T1000 (cell line): ENCODE measurements around the gene CES1.
"Not testable (repeated sequence)": the region's sequence is repeated elsewhere in the genome, so short reads cannot be mapped to it uniquely, and the experiment has no call there.

Source experiments
- DNase-seq: peaks from one replicate; lab custom pipeline; 2025; ENCODE audit warnings: mixed read lengths; lab: John Stamatoyannopoulos, UW

The CES1 gene

GRCh38 chr16:55790240-55790639, 42.7 kb downstream of the CES1 start:
- DNase-seq = not testable (repeated sequence)

GRCh38 chr16:55782793-55783091, 50.2 kb downstream of the CES1 start:
- DNase-seq = not testable (repeated sequence)

GRCh38 chr16:55782091-55782792, 50.7 kb downstream of the CES1 start:
- DNase-seq = not testable (repeated sequence)

GRCh38 chr16:55781456-55781855, 51.4 kb downstream of the CES1 start:
- DNase-seq = not testable (repeated sequence)

- not testable (repeated sequence) for DNase-seq
Observed at GRCh38 chr16:55780095-55780407, 52.8 kb downstream of the CES1 start.

- DNase-seq = no peak
Observed at GRCh38 chr16:55779402-55780094, 53.3 kb downstream of the CES1 start.

GRCh38 chr16:55778757-55779156, 54.1 kb downstream of the CES1 start:
- no peak for DNase-seq

- DNase-seq = no peak
Observed at GRCh38 chr16:55775857-55776256, 57.0 kb downstream of the CES1 start.

- DNase-seq = no peak
Observed at GRCh38 chr16:55773859-55774549, 58.9 kb downstream of the CES1 start.

- no peak for DNase-seq
Observed at GRCh38 chr16:55765161-55765560, 67.7 kb downstream of the CES1 start.

GRCh38 chr16:55760310-55761001, 72.4 kb downstream of the CES1 start:
- no peak for DNase-seq

- not testable (repeated sequence) for DNase-seq
Observed at GRCh38 chr16:55759965-55760309, 73.0 kb downstream of the CES1 start.

GRCh38 chr16:55757595-55758527, 75.0 kb downstream of the CES1 start:
- not testable (repeated sequence) for DNase-seq

GRCh38 chr16:55756963-55757362, 75.9 kb downstream of the CES1 start:
- DNase-seq = no peak

- no peak for DNase-seq
Observed at GRCh38 chr16:55754056-55754455, 78.8 kb downstream of the CES1 start.

GRCh38 chr16:55753145-55753631, 79.7 kb downstream of the CES1 start:
- peak; percentile 41 for DNase-seq
